Activated T-cell treated with anti-CD3 and anti-CD28 coated beads for 48 hours (primary cell): ENCODE data around the gene CLMN.
A peak's percentile ranks its signal among the peaks of the same experiment; 100 is the strongest.

ENCODE experiments used
- DNase-seq: peaks from one replicate; pipeline ENCODE4 v3.0.0-alpha.2; 2020; ENCODE audit warnings: low read depth

CLMN gene

DNA sequence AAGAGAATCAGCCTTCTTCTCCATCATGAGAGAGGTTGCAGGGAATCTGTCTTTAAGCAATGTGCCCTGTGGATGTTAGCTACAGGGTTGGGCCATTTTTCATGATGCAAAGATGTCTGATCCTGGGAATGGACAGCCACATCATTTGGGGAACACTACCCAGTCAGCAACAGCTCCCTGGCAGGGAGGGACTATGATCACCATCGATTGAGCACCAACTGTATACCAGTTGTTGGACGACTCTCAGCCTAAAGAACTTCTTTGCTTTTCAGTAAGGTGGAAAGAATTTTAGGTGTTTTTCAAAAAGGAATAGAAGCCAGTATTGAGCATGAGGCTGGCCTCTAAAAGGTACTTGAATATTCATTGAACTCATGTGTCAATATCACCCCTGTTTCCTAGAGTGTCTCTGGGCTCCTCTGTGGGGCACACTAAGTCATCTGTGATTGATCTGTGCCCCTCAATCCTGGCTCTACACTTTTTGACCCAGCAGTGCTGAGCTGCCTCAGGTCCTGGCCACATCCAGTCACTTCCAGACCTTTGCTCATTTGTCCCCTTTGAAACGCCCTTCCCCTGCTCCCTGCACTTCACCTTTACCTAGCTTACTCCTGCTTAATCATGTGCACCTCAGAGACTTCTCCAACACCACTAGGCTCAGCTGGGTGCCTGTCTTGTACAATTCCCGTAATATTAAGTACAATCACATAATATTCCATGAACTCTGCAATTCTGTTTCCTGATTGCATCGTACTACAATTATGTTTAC, 2.2 kb upstream of the CLMN start:
- no peak for DNase-seq

DNA sequence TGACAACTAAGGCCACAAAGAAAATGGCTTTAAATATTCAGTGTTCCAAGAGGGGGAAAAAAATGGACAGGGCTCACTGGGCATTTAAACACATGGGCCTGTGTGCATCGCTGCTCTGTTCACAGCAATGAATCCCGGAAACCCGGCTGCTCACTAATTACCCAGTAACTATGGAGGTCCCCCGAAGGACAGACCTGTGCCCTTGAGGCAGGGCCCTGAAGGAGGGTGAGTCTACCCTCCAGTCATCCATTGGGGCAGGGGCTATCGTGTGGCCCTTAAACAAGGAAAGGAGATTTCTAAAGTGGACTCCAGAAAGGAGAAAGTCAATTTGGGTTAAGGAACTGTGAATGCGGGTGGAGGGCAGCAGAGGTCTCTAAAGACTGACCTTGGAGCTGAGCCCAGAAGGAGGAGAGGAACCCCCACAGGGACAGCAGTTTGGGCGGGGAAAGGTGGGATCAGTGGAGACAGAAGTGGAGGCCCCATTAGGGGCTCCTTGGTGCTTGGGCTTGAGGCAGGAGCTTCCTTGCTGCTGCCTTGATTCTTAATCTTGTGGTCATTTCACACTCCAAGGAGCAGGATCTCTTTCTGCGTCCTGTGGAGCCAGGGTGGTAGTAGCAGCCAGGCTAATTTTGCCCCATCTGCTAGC, 1.4 kb upstream of the CLMN start:
- no peak for DNase-seq

DNA sequence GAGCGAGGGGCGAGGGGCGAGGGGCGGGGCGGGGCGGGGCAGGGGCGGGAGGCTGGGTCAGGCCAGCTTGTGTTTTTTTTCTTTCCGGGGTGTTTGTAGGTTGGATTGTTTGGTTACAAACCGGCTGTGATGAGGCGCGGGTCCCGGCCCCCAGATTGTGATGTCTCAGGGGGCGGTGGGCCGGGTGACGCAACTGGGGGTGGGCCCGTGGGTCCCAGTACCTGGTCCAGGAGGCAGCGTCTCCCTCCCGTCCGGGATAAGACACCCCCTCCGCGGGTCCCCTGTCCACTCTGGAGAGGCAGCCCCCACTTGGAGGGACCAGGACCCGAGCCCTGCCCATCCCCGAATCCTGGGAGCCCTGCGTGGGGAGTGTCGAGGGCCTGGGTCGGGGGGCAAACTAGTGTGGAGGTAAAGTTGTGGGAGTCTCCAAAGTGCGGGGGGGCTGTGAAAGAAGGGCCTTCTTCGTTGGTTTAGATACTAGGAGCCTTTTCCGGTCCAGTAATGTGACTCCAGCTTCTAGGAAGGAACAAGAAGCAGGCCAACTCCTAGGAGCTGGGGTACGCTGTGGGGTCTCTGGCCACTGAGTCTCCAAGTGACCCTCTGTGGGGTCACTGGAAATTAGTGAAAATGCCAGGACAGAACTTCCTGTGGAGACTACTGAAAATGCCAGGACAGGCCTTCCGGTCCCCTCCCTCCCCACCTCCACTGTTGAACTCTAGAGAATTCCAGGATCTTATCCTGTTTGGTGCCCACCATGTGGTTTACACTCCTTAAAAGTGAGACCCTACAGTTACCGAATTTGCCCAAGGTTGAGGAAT, 579 bp upstream of the CLMN start:
- DNase-seq: no peak

DNA sequence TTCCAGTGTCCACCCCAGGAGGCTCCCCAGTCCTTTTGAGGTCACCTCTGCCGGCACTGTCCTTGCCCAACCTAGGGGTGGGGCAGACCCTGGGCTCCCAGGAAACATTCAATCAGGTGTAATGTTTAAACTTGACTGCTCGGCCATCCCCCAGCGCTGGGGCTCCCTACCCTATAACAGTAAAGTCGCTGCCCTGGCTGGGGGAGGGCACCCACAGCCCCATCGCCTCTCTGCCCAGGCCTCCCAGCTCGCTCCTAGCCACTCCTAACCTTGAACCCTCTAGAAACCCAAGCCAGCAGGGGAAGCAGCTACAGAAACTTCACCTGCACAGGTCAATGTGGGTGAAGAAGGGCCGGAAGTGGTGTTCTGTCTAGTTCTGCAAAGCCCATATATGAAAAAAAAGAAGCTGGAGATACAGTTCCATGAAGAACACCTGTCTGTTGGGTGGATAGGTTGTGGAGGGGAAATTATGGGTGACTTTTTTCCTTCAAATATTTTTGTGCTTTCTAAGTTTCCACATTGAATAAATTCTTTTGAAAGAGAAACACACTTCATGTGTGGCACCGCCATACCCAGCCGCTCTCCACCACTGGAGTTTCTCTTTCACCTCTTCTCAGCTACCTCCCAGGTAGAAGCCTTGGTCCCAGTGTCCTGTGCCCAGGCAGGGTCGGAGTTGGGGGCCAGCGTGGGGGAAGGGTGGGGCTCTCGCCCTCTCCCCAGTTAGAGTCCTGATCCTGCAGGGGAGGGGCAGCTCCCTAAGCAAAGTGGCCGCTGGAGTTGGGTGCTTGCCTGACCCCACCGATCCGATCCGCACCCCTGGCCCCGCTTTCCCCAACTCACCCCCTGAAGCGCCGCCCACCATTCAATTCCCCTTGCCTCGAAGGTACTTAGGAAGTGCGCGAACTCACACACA, 1.1 kb downstream of the CLMN start:
- no peak for DNase-seq

DNA sequence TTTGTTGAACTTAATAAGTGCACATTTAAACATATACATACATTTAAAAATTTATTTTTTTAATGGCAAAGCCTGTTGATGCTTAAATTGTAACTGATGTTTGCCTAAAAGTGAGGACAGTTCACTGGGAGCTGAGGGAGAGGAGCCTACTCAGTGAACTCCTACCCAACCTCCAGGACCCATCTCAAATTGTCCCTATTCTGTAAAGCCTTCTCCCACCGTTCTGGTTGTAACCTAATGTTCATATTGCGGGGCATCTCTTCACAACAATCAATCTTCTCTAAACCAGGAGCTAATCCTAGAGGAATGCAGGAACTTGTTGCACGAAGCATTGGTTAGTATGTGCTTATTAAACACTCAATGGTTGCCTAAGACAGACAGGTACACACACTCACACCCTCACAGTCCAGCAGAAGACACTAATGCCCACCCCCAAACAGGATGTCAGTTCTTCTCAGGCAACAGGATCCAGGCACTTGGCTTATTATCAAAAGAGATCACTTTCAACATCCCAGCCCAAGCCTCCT, 1.8 kb downstream of the CLMN start:
- DNase-seq: no peak

DNA sequence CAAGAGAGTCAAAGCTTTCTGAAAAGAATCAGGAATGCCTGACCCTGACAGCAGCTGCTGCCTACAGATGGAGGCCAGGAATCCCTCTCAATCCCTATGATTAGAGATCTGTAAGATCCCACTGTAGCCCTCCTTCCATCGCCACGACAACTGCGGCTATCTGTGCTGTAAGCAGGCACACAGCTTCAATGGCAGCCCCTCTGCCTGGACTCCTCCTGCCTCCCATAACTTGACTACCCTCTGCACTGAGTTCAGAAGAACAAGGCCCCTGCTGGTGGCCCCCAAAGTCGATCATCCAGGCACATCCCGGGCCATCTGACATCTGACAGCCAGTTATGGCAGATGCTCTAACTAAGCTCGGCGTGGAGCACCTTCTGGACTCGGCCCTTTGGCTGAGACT, 2.9 kb downstream of the CLMN start:
- no peak for DNase-seq

DNA sequence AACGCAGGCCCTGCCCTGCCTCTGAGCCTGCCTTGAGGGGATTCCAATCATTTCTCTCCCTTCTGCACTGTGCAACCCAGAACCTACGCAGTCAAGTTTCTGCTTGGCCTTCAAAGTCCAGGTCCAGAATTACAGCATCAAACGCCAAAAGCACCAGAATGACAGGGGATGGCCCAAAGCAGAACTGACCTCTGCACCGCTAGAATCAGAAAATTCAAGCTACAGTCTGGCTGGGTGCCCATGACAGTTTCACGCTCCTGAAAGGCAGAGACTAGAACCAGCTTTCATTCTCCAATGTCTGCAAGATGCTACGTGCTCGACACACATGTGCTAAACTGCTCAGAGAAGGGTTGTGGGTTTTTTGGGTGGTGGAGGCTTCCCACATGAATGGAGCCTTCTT, 4.1 kb downstream of the CLMN start:
- no peak for DNase-seq

DNA sequence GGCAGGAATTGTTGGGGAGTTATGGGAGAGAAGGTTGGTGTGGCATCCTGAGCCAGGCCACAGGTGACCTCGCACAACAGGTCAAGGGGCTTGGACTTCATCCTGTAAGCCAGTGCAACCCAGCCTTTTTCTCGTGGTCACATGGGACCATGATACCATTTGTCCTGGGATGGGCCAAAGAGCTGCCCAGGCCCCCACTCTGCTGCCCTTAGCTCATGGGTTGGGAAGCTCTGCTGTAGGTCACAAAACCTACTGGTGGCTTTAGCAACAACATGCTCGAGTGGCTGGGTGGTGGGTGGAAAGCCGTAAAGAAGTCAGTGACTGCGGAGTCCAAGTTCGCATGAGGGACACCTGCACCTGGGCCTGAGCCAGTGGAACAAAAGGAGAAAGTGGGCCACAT, 4.6 kb downstream of the CLMN start:
- no peak for DNase-seq

DNA sequence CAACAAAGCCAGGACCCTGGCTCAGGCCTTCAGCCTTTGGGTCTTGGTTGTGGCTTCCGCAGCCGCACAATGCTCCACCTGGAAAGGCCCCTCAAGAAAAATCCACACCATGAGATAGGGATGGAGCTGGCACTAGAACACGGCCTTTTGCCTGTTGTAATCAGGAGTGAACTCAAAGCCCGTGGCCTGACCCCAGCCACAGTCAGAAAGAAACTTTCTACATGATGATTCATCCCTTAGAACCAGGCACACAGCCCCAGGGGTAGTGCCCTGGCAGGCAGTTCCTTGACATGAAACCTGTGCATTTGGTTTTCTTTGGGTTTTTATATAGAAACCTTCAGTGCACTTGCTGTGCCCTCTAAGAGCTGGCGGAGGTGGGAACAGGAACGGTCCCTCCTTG, 5.1 kb downstream of the CLMN start:
- peak; percentile 42 for DNase-seq

DNA sequence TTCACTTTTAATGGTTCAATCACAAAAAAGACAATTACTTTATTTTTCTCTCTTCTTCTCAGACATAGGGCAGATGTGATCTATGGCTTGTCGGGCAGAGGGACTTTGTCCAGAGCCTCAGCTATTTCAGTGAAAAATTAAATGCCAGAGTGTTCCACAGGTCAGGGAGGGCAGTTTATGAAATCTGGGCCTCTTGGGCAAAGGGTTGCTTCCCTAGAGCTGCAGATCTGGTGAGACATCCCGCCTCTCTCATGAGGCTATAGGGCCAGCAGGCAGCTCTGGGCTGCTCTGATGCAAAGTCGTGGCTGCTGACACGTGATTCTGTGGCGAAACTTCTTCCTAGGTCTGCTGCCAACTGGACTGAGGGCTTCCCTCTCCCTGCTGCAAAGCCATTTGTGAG, 6.0 kb downstream of the CLMN start:
- DNase-seq: no peak

DNA sequence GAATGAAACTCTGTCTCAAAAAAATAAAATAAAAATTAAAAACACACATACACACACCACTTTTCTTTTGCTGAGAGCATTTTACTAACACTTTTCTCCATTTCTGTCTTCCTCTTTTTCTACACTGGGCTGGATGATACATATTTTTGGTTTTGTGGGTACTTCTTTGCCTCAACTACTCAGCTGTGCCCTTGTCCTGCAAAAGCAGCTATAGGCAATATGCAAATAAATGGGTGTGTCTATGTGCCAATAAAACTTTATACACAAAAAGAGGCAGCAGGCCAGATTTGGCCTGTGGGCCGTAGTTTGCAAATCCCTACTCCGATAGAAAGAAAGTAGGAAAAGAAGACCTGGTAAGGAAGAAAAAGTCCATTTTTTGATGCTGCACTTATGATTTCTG, 6.5 kb downstream of the CLMN start:
- no peak for DNase-seq

DNA sequence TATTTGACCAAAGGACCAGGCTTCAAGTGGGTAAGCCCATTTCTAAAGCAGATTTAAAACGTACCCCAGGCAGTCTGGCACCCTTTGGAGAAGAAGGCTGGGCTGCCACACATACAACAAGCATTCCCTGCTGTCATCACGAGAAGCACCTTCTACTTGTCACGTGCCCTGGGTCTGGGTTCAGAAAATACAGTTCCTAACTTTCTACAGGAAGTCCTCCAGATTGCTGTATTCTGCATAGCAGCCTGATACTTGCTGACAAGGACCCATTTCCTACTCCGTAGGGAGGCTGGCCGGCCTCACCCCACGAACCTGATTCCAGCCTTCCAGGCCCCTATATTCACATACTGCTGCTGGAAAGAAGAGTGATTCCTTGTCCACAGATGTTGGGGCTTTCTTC, 7.4 kb downstream of the CLMN start:
- DNase-seq: no peak

DNA sequence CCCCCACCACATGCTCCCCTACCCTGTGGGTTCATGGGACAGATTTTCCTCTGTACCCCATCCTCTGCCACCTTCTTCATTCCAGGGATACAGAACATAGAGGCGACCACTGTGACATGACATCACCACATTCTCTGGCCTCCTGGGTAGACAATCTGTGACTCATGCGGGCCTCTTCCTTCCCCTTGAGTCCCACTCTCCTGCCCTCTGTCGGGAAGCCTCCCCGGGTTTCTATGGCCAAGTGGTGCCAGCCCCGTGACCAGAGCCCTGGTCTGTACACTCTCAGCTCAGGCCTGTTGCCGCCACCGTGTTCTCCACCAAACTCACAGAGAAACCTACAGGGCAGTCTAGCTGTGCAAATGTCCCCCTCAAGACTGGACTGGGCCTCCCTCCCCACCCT, 8.0 kb downstream of the CLMN start:
- no peak for DNase-seq

DNA sequence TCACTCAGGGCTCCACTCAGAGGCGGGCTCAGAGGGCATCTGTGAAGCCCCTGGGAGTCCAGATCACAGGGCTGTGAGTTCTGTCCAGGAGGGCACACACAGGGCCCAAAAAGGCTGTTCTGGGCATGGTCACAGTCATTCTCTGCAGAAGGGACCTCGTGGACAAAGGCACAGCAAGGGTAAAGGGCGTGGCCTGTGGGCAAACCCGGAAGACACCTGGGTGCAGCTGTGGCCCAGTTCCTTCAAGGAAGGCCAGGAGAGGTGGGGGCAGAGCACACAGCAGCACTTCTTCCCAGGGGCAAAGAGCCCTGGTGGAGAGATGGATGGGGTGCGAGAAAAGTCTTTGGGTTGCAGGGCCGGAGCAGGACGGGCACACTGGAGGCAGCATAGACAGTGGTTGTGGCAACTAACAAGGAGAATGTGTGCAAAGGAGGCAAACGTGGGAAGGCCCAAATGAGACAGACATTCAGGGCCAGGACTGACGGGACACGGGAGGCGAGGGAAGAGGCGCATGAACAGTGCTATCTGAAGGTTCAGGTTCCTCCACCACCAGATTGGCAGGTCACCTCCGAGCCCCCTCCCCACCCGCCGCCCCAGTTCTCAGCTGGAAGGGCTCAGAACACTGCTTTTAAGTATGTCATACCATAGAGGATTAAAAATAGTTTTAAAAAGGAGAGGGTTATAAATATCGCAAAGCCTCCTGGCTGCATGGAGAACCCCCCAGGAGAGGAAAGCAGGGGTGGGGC, 8.9 kb downstream of the CLMN start:
- no peak for DNase-seq

DNA sequence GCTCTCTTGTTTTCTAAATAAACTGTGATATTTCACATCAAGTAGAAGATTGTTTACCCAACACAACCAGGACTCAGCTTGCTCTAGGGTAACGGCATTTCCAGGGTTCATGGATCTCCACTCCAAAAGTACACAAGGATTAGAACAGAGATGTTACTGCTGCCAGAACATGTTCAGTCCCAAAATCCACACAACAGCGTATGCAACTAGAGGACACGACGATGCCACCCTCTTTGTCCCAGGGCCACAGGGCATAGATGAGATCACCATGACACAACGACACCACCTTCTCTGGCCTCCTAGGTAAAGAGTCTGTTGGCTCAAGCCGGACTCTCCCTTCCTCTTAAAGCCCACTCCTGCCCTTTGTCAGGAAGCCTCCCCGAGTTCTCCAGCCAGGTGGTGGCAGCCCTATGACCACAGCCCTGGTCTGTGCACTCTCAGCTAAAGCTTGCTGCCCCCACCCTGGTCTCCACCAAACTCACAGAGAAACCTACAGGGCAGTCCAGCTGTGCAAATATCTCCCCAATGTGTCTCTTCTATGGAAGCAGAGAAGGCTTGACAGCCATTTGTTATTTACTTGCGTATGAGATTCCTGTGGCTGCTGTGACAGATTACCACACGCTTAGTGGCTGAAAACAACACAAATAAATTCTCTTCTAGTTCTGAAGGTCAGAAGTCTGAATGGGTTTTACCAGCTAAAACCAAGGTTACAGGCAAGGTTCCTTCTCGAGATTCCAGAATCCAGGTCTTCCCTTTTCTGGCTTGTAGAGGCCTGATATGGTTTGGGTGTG, 10.3 kb downstream of the CLMN start:
- DNase-seq: no peak

DNA sequence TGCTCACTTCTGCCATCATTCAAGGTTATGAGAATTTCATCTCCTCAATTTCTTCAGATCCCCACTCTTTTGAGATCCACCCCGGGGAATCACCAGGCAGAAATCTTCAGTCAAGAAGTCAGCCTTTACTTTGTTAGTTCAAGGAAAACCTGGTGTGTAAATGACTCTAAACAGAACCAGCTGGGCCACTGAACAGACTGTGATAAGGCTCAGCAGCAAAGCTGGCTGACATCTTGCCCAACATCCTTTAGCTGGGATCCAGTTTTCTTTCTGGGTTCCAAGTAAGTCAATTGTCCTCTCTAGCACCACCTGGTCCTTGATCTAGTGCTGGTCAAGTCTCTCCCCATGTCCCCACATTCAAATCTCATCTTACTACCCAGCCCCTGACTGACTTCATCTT, 11.6 kb downstream of the CLMN start:
- no peak for DNase-seq

DNA sequence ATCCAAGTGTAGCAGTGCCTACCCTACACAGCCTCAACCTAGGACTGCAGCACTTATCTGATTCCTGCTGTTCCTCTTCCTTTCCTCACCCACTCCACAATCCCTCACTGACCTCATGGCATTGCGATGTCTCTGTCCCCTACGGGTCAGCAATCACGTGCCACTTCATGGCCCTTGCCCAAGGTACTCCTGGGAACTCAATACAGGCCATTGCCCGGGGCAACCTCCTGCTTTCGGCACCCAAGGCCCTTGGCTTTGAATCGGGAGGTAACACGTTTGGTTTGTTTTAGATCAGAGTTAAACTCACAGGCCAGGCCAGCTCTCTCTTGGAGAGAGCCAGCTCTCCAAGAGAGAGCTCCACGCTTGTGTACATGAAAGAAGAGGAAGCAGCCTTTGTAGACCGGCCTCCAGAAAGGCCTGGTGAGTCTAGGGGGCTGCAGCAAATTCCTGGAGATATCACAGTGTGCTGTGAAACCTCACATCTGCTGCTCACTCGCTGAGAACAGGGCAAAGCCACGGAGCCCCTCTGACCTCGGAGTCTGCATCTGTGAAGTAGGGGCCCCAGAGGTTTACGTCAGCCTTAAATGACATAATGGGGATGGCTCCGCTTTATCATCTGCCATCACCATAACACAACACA, 12.2 kb downstream of the CLMN start:
- no peak for DNase-seq

DNA sequence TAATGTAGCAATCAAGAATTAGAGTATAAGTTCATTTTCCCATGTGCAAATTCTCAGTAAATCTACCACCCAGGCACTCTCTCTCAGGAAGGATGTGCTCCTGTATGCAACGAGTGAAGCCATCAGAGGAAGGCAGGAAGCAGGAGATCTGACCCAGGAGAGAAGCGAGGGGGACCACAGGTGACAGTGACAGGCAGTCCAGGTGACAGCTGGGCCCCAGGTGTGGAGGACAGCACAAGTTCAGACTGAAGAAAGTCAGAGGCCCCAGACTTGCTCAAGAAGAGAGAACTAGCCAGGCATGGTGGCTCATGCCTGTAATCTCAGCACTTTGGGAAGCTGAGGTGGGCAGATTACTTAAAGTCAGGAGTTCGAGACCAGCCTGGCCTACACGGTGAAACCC, 13.8 kb downstream of the CLMN start:
- DNase-seq: no peak

DNA sequence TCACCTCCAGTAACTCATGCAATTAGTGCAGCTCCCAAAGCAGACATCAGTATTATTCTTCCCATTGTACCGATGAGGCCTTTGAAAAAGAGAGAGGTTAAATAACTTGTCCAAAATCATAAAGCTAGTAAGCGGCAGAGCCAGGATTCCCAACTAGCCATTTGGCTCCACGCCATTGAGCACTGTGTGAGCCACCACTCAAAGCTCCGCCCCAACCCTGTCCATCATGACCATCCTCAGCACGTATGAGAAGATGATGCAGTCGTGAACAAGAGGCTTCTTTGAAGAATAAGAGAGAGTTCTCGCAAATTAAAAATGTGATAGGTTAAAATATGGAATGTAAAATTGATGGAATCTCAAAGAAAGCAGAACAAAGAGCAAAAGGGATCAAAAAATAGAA, 14.6 kb downstream of the CLMN start:
- DNase-seq: no peak

DNA sequence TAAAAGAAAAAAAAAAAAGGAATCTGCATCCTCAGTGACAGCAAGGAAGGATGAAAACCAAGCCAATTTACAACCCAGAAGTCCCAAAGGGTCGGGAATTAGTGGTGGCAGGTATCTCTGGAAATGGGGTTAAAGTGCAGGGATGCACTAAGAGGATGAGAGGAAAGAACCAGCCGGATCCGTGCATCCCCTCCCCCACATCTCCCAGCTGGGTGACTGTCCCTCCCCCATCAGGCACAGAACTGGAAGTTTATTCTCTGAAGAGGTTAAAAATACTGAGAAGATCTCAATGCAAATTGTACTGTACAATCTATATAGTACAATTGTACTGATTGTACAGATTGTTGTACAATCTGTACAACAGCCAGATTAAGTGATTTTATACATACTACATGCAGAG, 15.4 kb downstream of the CLMN start:
- DNase-seq: no peak
